Measurements from ENCODE around the gene TRABD. TPM values are rescaled to one million over a fixed set of nuclear protein-coding genes. Genes with fewer than 3 reads are reported as not detected.

TRABD gene
- total RNA-seq, 4 donors from 2014 or later = 26.6 to 51.9 (median 31.5) TPM

- H3K27me3 ChIP-seq = no peaks in the 10 kb centered on the region
- intact Hi-C loops (cut with DNase I) = loop anchor here (2.0 kb wide), 1 partner anchor 62 kb away; no protein-coding TSS in a partner anchor
- no peaks in the 10 kb centered on the region for H3K36me3 ChIP-seq
- TF ChIP-seq POLR2A (IDR thresholded peaks at IDR 0.05) = no peak
- TF ChIP-seq, protein P1, sequence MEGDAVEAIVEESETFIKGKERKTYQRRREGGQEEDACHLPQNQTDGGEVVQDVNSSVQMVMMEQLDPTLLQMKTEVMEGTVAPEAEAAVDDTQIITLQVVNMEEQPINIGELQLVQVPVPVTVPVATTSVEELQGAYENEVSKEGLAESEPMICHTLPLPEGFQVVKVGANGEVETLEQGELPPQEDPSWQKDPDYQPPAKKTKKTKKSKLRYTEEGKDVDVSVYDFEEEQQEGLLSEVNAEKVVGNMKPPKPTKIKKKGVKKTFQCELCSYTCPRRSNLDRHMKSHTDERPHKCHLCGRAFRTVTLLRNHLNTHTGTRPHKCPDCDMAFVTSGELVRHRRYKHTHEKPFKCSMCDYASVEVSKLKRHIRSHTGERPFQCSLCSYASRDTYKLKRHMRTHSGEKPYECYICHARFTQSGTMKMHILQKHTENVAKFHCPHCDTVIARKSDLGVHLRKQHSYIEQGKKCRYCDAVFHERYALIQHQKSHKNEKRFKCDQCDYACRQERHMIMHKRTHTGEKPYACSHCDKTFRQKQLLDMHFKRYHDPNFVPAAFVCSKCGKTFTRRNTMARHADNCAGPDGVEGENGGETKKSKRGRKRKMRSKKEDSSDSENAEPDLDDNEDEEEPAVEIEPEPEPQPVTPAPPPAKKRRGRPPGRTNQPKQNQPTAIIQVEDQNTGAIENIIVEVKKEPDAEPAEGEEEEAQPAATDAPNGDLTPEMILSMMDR (IDR thresholded peaks at IDR 0.05) = peak; percentile 31 to 72 (median 62)
- peak; percentile 52 to 57 for DNase-seq
- H3K4me3 ChIP-seq (replicated peaks in 1 of 3) = no peak overlapping the region
- WGBS, 2 donors = 37 to 45% methylated on average over 19 to 22 of the region's 22 CpGs
- H3K4me1 ChIP-seq = no peaks in the 10 kb centered on the region
- no peak overlapping the region for H3K27ac ChIP-seq
- H3K9me3 ChIP-seq = no peaks in the 10 kb centered on the region
Observed at GRCh38 chr22:50148991-50149721, 36.6 kb upstream of the TRABD start.

DNA sequence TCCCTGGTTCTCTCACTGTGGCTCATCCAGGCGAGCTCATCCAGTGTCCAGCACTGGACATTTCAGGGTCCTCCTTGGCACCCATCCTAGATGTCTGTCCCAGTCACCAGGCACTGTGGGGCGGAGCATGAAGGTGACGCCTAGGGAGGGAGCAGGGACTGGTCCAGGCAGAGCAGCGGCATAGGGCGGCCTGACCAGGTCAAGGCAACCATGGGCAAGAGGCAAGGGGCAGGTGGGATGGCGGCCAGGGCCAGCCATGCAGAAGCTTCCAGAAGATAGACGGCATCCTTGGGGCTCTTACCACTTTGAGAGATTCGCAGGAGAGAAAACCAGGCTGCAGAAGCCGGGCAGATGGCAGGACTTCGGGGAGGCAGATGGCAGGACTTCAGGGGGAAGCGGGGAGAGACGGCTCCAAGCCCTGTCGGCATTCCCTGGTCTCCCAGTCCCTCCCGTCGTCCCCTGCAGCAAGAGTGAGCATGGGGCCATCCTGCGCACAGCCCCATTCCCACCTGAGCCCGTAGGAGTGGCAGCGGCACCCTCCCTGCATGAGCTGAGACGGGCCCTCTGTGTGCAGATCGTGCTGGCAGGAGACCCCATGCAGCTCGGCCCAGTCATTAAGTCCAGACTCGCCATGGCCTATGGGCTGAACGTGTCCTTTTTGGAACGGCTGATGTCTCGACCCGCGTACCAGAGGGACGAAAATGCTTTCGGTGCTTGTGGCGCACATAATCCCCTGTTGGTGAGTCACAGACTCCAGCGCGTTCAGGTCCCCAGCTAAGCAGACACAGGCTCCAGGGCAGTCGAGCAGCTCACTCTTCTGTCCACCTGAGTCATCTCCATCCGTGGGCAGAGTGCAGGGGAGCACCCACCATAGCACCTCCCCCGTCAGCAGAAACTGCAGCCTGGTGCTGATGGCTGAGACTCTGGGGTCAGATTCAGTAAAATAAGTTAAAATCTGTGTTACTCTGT is 35.3 kb upstream of the TRABD start:
- Histone ChIP-seq H3K9me3 (no peaks in the 10 kb centered on the region), H3K27me3 (no peaks in the 10 kb centered on the region), H3K4me3 (replicated peaks in 1 of 3) (no peak overlapping the region), H3K4me1 (no peaks in the 10 kb centered on the region), H3K36me3 (no peaks in the 10 kb centered on the region), H3K27ac (no peak overlapping the region)
- DNase-seq = no peak
- TF ChIP-seq, protein P1 (IDR thresholded peaks at IDR 0.05) = no peak
- TF ChIP-seq POLR2A (IDR thresholded peaks at IDR 0.05) = no peak
- WGBS, 2 donors = 85 to 88% methylated on average over 33 of the region's 35 CpGs
- intact Hi-C loops (cut with DNase I) = no loop called here

GRCh38 chr22:50151571-50152537 is 33.9 kb upstream of the TRABD start:
- no peaks in the 10 kb centered on the region for H3K36me3 ChIP-seq
- no peak for DNase-seq
- no peaks in the 10 kb centered on the region for H3K27me3 ChIP-seq
- 87 to 93% methylated on average over 18 of the region's 33 CpGs for WGBS, 2 donors
- H3K9me3 ChIP-seq = no peaks in the 10 kb centered on the region
- no peak for TF ChIP-seq POLR2A (IDR thresholded peaks at IDR 0.05)
- TF ChIP-seq, protein P1 (IDR thresholded peaks at IDR 0.05) = no peak
- no peak overlapping the region for H3K27ac ChIP-seq
- H3K4me1 ChIP-seq = no peaks in the 10 kb centered on the region
- no peak overlapping the region for H3K4me3 ChIP-seq (replicated peaks in 1 of 3)
- intact Hi-C loops (cut with DNase I) = no loop called here

DNA sequence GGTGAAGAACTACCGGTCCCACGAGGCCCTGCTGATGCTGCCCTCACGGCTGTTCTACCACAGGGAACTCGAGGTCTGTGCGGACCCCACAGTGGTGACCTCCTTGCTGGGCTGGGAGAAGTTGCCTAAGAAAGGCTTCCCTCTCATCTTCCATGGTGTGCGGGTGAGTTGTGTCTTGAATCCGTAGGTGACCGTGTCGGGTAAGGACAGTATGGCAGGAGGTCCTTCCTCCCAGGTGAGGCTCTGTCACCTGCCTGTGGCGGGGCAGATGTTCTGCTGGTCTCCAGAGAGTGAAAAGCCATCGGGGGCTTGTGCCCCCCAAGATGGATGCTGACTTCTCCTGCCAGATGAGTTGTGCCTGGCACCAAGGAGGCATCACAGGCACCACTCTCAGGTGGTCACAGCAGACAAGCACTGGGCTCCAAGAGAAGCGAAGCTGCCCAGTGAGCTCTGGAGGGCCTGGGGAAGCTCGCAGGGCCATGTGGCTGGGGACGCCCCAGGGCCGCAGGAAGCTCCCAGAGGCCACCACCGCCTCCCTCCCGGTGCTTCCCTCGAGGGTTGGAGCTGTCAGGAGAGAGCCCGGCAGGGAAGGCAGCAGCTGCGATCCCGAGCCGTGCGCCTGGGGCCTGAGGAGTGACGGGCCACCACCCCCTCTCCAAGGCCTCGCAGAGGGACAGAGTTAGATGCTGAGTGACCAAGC is 32.5 kb upstream of the TRABD start:
- Histone ChIP-seq H3K9me3 (no peaks in the 10 kb centered on the region), H3K4me1 (peaks cover 4 to 5% of the 10 kb centered on the region in 2 donors), H3K27ac (no peak overlapping the region), H3K4me3 (replicated peaks in 1 of 3) (no peak overlapping the region), H3K27me3 (no peaks in the 10 kb centered on the region), H3K36me3 (no peaks in the 10 kb centered on the region)
- no peak for DNase-seq
- WGBS, 2 donors = 71 to 96% methylated on average over 8 to 12 of the region's 25 CpGs
- TF ChIP-seq POLR2A (IDR thresholded peaks at IDR 0.05) = no peak
- TF ChIP-seq, protein P1 (IDR thresholded peaks at IDR 0.05) = no peak
- intact Hi-C loops (cut with DNase I) = no loop called here

Measured in thyroid gland (tissue), 4 donors.